Measurements from ENCODE around the gene CAMK4. TPM values are rescaled to one million over a fixed set of nuclear protein-coding genes. Genes with fewer than 3 reads are reported as not detected.

Gene CAMK4
- total RNA-seq, 1 experiment from 2014 or later, result not detected

GRCh38 chr5:111498346-111498745, 274.2 kb downstream of the CAMK4 start:
- H3K4me3 ChIP-seq, result no peak overlapping the region
- no peaks in the 10 kb centered on the region for H3K36me3 ChIP-seq
- H3K27me3 ChIP-seq, result no peaks in the 10 kb centered on the region
- no peak for DNase-seq
- H3K9me3 ChIP-seq, result no peaks in the 10 kb centered on the region

GRCh38 chr5:111502956-111503355, 278.8 kb downstream of the CAMK4 start:
- no peak overlapping the region for H3K4me3 ChIP-seq
- no peaks in the 10 kb centered on the region for H3K36me3 ChIP-seq
- DNase-seq, result no peak
- H3K9me3 ChIP-seq, result no peaks in the 10 kb centered on the region
- no peaks in the 10 kb centered on the region for H3K27me3 ChIP-seq

GRCh38 chr5:111505096-111505495, 280.9 kb downstream of the CAMK4 start:
- H3K4me3 ChIP-seq, result no peak overlapping the region
- no peaks in the 10 kb centered on the region for H3K27me3 ChIP-seq
- H3K9me3 ChIP-seq, result no peaks in the 10 kb centered on the region
- no peaks in the 10 kb centered on the region for H3K36me3 ChIP-seq
- DNase-seq, result no peak

GRCh38 chr5:111507276-111507675, 283.1 kb downstream of the CAMK4 start:
- Histone ChIP-seq H3K4me3 (no peak overlapping the region), H3K9me3 (no peaks in the 10 kb centered on the region), H3K36me3 (no peaks in the 10 kb centered on the region), H3K27me3 (no peaks in the 10 kb centered on the region; the same call in 1 of the 2 replicates)
- DNase-seq, result no peak

GRCh38 chr5:111509119-111509518, 284.9 kb downstream of the CAMK4 start:
- no peaks in the 10 kb centered on the region for H3K36me3 ChIP-seq
- H3K27me3 ChIP-seq, result no peaks in the 10 kb centered on the region; the same call in 1 of the 2 replicates
- no peak for DNase-seq
- no peaks in the 10 kb centered on the region for H3K9me3 ChIP-seq
- H3K4me3 ChIP-seq, result no peak overlapping the region

GRCh38 chr5:111511174-111511830, 287.1 kb downstream of the CAMK4 start:
- Histone ChIP-seq H3K27me3 (no peaks in the 10 kb centered on the region; the same call in 1 of the 2 replicates), H3K4me3 (peak overlapping the region; percentile 70; the same call in 1 of the 2 replicates), H3K36me3 (no peaks in the 10 kb centered on the region), H3K9me3 (no peaks in the 10 kb centered on the region)
- no peak for DNase-seq

- Histone ChIP-seq H3K27me3 (no peaks in the 10 kb centered on the region; the same call in 1 of the 2 replicates), H3K9me3 (no peaks in the 10 kb centered on the region), H3K4me3 (peak overlapping the region; percentile 70), H3K36me3 (no peaks in the 10 kb centered on the region)
- DNase-seq, result no peak
Measured at GRCh38 chr5:111511831-111512374, 287.7 kb downstream of the CAMK4 start.

GRCh38 chr5:111512375-111513130, 288.4 kb downstream of the CAMK4 start, which contains the start of gene STARD4:
STARD4 (minus strand) TSS chr5:111512535; CDS start chr5:111507433, 5,102 bp downstream.
- Histone ChIP-seq H3K9me3 (no peaks in the 10 kb centered on the region), H3K27me3 (no peaks in the 10 kb centered on the region; the same call in 1 of the 2 replicates), H3K36me3 (no peaks in the 10 kb centered on the region), H3K4me3 (peak within 1 kb of the TSS; percentile 70)
- DNase-seq, result peak; percentile 95

GRCh38 chr5:111513131-111513520, 288.9 kb downstream of the CAMK4 start:
- no peak for DNase-seq
- H3K4me3 ChIP-seq, result peak overlapping the region; percentile 70
- no peaks in the 10 kb centered on the region; the same call in 1 of the 2 replicates for H3K27me3 ChIP-seq

GRCh38 chr5:111514087-111514486, 289.9 kb downstream of the CAMK4 start:
- H3K4me3 ChIP-seq, result no peak overlapping the region
- H3K36me3 ChIP-seq, result no peaks in the 10 kb centered on the region
- H3K9me3 ChIP-seq, result no peaks in the 10 kb centered on the region
- no peak for DNase-seq
- H3K27me3 ChIP-seq, result no peaks in the 10 kb centered on the region; the same call in 1 of the 2 replicates

More at GRCh38 chr5:111513131-111513520, 288.9 kb downstream of the CAMK4 start:
- Histone ChIP-seq H3K9me3 (no peaks in the 10 kb centered on the region), H3K36me3 (no peaks in the 10 kb centered on the region)

GRCh38 chr5:111517853-111518501, 293.8 kb downstream of the CAMK4 start:
- H3K27me3 ChIP-seq, result no peaks in the 10 kb centered on the region
- no peaks in the 10 kb centered on the region for H3K36me3 ChIP-seq
- no peak overlapping the region for H3K4me3 ChIP-seq
- H3K9me3 ChIP-seq, result no peaks in the 10 kb centered on the region
- no peak for DNase-seq

GRCh38 chr5:111518777-111519176, 294.6 kb downstream of the CAMK4 start:
- no peak for DNase-seq
- Histone ChIP-seq H3K36me3 (no peaks in the 10 kb centered on the region), H3K27me3 (no peaks in the 10 kb centered on the region), H3K4me3 (no peak overlapping the region), H3K9me3 (no peaks in the 10 kb centered on the region)

GRCh38 chr5:111520908-111521307, 296.7 kb downstream of the CAMK4 start:
- Histone ChIP-seq H3K9me3 (no peaks in the 10 kb centered on the region), H3K36me3 (no peaks in the 10 kb centered on the region), H3K4me3 (no peak overlapping the region), H3K27me3 (no peaks in the 10 kb centered on the region)
- DNase-seq, result no peak

GRCh38 chr5:111528056-111528455, 303.9 kb downstream of the CAMK4 start:
- Histone ChIP-seq H3K36me3 (no peaks in the 10 kb centered on the region), H3K27me3 (no peaks in the 10 kb centered on the region), H3K4me3 (no peak overlapping the region), H3K9me3 (no peaks in the 10 kb centered on the region)
- no peak for DNase-seq

- no peaks in the 10 kb centered on the region for H3K27me3 ChIP-seq
- H3K4me3 ChIP-seq, result no peak overlapping the region
- no peak for DNase-seq
- H3K36me3 ChIP-seq, result no peaks in the 10 kb centered on the region
- no peaks in the 10 kb centered on the region for H3K9me3 ChIP-seq
Measured at GRCh38 chr5:111530298-111530740, 306.1 kb downstream of the CAMK4 start.

- DNase-seq, result no peak
- no peaks in the 10 kb centered on the region for H3K9me3 ChIP-seq
- H3K4me3 ChIP-seq, result no peak overlapping the region
- no peaks in the 10 kb centered on the region for H3K36me3 ChIP-seq
- H3K27me3 ChIP-seq, result no peaks in the 10 kb centered on the region
Measured at GRCh38 chr5:111532886-111533582, 308.9 kb downstream of the CAMK4 start.
